ENCODE measurements around the gene FNDC3A.
"Not testable (repeated sequence)": the region's sequence is repeated elsewhere in the genome, so short reads cannot be mapped to it uniquely, and the experiment has no call there.

The FNDC3A gene

GRCh38 chr13:49112782-49113525 is 137.2 kb downstream of the FNDC3A start:
- no peaks in the 10 kb centered on the region for H3K27me3 ChIP-seq (ENCODE audit: insufficient read depth, low read length, poor library complexity)
- H3K4me2 ChIP-seq (ENCODE audit: insufficient read depth, low read length) = peak overlapping the region; percentile 68
- no peaks in the 10 kb centered on the region for H3K9me3 ChIP-seq (ENCODE audit: insufficient read depth, low read length, severe bottlenecking)
- no peak for TF ChIP-seq EZH2 (IDR thresholded peaks at IDR 0.05; ENCODE audit: borderline replicate concordance, low read depth, low read length, severe bottlenecking)
- TF ChIP-seq, protein P1, sequence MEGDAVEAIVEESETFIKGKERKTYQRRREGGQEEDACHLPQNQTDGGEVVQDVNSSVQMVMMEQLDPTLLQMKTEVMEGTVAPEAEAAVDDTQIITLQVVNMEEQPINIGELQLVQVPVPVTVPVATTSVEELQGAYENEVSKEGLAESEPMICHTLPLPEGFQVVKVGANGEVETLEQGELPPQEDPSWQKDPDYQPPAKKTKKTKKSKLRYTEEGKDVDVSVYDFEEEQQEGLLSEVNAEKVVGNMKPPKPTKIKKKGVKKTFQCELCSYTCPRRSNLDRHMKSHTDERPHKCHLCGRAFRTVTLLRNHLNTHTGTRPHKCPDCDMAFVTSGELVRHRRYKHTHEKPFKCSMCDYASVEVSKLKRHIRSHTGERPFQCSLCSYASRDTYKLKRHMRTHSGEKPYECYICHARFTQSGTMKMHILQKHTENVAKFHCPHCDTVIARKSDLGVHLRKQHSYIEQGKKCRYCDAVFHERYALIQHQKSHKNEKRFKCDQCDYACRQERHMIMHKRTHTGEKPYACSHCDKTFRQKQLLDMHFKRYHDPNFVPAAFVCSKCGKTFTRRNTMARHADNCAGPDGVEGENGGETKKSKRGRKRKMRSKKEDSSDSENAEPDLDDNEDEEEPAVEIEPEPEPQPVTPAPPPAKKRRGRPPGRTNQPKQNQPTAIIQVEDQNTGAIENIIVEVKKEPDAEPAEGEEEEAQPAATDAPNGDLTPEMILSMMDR (IDR thresholded peaks at IDR 0.05; ENCODE audit: borderline replicate concordance, extremely low read depth, low read length, poor library complexity, severe bottlenecking) = no peak
- no peaks in the 10 kb centered on the region for H4K20me1 ChIP-seq (ENCODE audit: insufficient read depth, low read length)
- peaks cover 45% of the 10 kb centered on the region for H3K4me1 ChIP-seq (ENCODE audit: insufficient read depth, low read length)
- H3K36me3 ChIP-seq (ENCODE audit: insufficient read depth, low read length) = peaks cover 34% of the 10 kb centered on the region
- peak overlapping the region; percentile 63 for H3K27ac ChIP-seq (ENCODE audit: low read length)
- ATAC-seq (ENCODE audit: insufficient read depth, low read depth) = 0 out of 3 replicates have a peak, but pooled peaks have one; percentile 31
- peak overlapping the region in 1 of 2 experiments; percentile 65; a peak in 2 of 4 replicates for H3K4me3 ChIP-seq (ENCODE audit: low read depth in 1 of 2, low read length in 2 of 2)
- no peak for DNase-seq
- peaks cover 72% of the 10 kb centered on the region for H3K79me2 ChIP-seq (ENCODE audit: insufficient read depth, low read length)
- peak overlapping the region; percentile 45 for H3K9ac ChIP-seq (ENCODE audit: low read depth, low read length)
- no peak overlapping the region for H2AFZ ChIP-seq (ENCODE audit: low read depth, low read length)

- Histone ChIP-seq H3K36me3 (ENCODE audit: insufficient read depth, low read length) (peaks cover 42% of the 10 kb centered on the region), H3K27me3 (ENCODE audit: insufficient read depth, low read length, poor library complexity) (no peaks in the 10 kb centered on the region), H3K4me1 (ENCODE audit: insufficient read depth, low read length) (peaks cover 45% of the 10 kb centered on the region), H3K79me2 (ENCODE audit: insufficient read depth, low read length) (peaks cover 76% of the 10 kb centered on the region), H3K9ac (ENCODE audit: low read depth, low read length) (peak overlapping the region; percentile 45), H4K20me1 (ENCODE audit: insufficient read depth, low read length) (no peaks in the 10 kb centered on the region), H3K4me3 (ENCODE audit: low read depth in 1 of 2, low read length in 2 of 2) (peak overlapping the region in 1 of 2 experiments; percentile 43; a peak in 1 of 4 replicates), H2AFZ (ENCODE audit: low read depth, low read length) (no peak overlapping the region), H3K4me2 (ENCODE audit: insufficient read depth, low read length) (peak overlapping the region; percentile 68), H3K27ac (ENCODE audit: low read length) (peak overlapping the region; percentile 63), H3K9me3 (ENCODE audit: insufficient read depth, low read length, severe bottlenecking) (no peaks in the 10 kb centered on the region)
- TF ChIP-seq, protein P1 (IDR thresholded peaks at IDR 0.05; ENCODE audit: borderline replicate concordance, extremely low read depth, low read length, poor library complexity, severe bottlenecking) = no peak
- TF ChIP-seq EZH2 (IDR thresholded peaks at IDR 0.05; ENCODE audit: borderline replicate concordance, low read depth, low read length, severe bottlenecking) = no peak
- DNase-seq = no peak
- ATAC-seq (ENCODE audit: insufficient read depth, low read depth) = peak; percentile 59
Measured at GRCh38 chr13:49113526-49114286, 138.0 kb downstream of the FNDC3A start.

GRCh38 chr13:49116873-49117272 is 141.2 kb downstream of the FNDC3A start:
- H3K9me3 ChIP-seq (ENCODE audit: insufficient read depth, low read length, severe bottlenecking) = no peaks in the 10 kb centered on the region
- ATAC-seq (ENCODE audit: insufficient read depth, low read depth) (no peak), DNase-seq (no peak)
- peaks cover 25% of the 10 kb centered on the region for H3K4me1 ChIP-seq (ENCODE audit: insufficient read depth, low read length)
- H3K36me3 ChIP-seq (ENCODE audit: insufficient read depth, low read length) = peaks cover 49% of the 10 kb centered on the region
- no peak overlapping the region for H3K9ac ChIP-seq (ENCODE audit: low read depth, low read length)
- peaks cover 59% of the 10 kb centered on the region for H3K79me2 ChIP-seq (ENCODE audit: insufficient read depth, low read length)
- no peak overlapping the region for H2AFZ ChIP-seq (ENCODE audit: low read depth, low read length)
- H3K4me3 ChIP-seq (ENCODE audit: low read depth in 1 of 2, low read length in 2 of 2) = no peak overlapping the region
- no peaks in the 10 kb centered on the region for H3K27me3 ChIP-seq (ENCODE audit: insufficient read depth, low read length, poor library complexity)
- no peak overlapping the region for H3K27ac ChIP-seq (ENCODE audit: low read length)
- no peak for TF ChIP-seq EZH2 (IDR thresholded peaks at IDR 0.05; ENCODE audit: borderline replicate concordance, low read depth, low read length, severe bottlenecking)
- TF ChIP-seq, protein P1 (IDR thresholded peaks at IDR 0.05; ENCODE audit: borderline replicate concordance, extremely low read depth, low read length, poor library complexity, severe bottlenecking) = no peak
- H4K20me1 ChIP-seq (ENCODE audit: insufficient read depth, low read length) = no peaks in the 10 kb centered on the region
- H3K4me2 ChIP-seq (ENCODE audit: insufficient read depth, low read length) = no peak overlapping the region

- not testable (repeated sequence) for DNase-seq; ATAC-seq (ENCODE audit: insufficient read depth, low read depth); H2AFZ ChIP-seq (ENCODE audit: low read depth, low read length); H4K20me1 ChIP-seq (ENCODE audit: insufficient read depth, low read length); H3K4me3 ChIP-seq (ENCODE audit: low read depth in 1 of 2, low read length in 2 of 2); H3K4me1 ChIP-seq (ENCODE audit: insufficient read depth, low read length); H3K27ac ChIP-seq (ENCODE audit: low read length); H3K9ac ChIP-seq (ENCODE audit: low read depth, low read length); H3K27me3 ChIP-seq (ENCODE audit: insufficient read depth, low read length, poor library complexity); H3K4me2 ChIP-seq (ENCODE audit: insufficient read depth, low read length); H3K9me3 ChIP-seq (ENCODE audit: insufficient read depth, low read length, severe bottlenecking)
- peaks cover 49% of the 10 kb centered on the region for H3K36me3 ChIP-seq (ENCODE audit: insufficient read depth, low read length)
- peaks cover 48% of the 10 kb centered on the region for H3K79me2 ChIP-seq (ENCODE audit: insufficient read depth, low read length)
Measured at GRCh38 chr13:49118455-49118854, 142.7 kb downstream of the FNDC3A start.
